Ascending aorta (tissue), 2 donors: ENCODE results near the gene NUP210. TPM values are rescaled to one million over a fixed set of nuclear protein-coding genes. Genes with fewer than 3 reads are reported as not detected.

ENCODE experiments used
- DNase-seq, 2 donors: peaks; one replicate each; pipeline ENCODE4 v3.0.0-alpha.2; 2019; ENCODE audit warnings: low spot score in 2 of 2
- H3K27ac ChIP-seq, 2 donors: fragments of 200-600 bp; sonication (generic); one replicate each; pipeline ENCODE4 v1.5.1; 2016 to 2017; ENCODE audit warnings: mild to moderate bottlenecking in 1 of 2
- H3K27me3 ChIP-seq: fragments of 200-600 bp; sonication (generic); one replicate; pipeline ENCODE4 v1.5.1; 2017
- H3K36me3 ChIP-seq, 2 donors: fragments of 200-600 bp; sonication (generic); one replicate each; pipeline ENCODE4 v1.5.1; 2016
- H3K4me1 ChIP-seq, 2 donors: fragments of 200-600 bp; sonication (generic); one replicate each; pipeline ENCODE4 v1.5.1; 2016 to 2017; ENCODE audit warnings: mild to moderate bottlenecking in 1 of 2
- H3K4me3 ChIP-seq, 2 donors: fragments of 200-600 bp; sonication (generic); one replicate each; pipeline ENCODE4 v1.5.1; 2016 to 2017; ENCODE audit warnings: mild to moderate bottlenecking in 1 of 2
- H3K9me3 ChIP-seq, 2 donors: fragments of 200-600 bp; sonication (generic); one replicate each; pipeline ENCODE4 v1.5.1; 2016
- intact Hi-C: fragments of 100-400 bp; cut with DNase I; formaldehyde crosslinking; loops from one replicate; pipeline ENCODE4 v1.15.1; 2023
- total RNA-seq: library from RNA; depleted of rRNA; stranded (reverse); fragments of >200 nt; gene quantifications from one replicate; pipeline ENCODE4 v1.1.0, GENCODE V29; 2016
- TF ChIP-seq, protein P1 (sequence below), 3 experiments: fragments of 200-600 bp in 2 of 3; fragments of 450-650 bp in 1 of 3; sonication (generic) in 2 of 3; IDR thresholded peaks; one replicate each; pipeline ENCODE4 v1.5.1; 2016 to 2019; ENCODE audit warnings: antibody characterized with exemption in 3 of 3, mild to moderate bottlenecking in 1 of 3, moderate library complexity in 1 of 3

NUP210 gene
- total RNA-seq, 1 donor from 2014 or later, result 11.0 TPM

DNA sequence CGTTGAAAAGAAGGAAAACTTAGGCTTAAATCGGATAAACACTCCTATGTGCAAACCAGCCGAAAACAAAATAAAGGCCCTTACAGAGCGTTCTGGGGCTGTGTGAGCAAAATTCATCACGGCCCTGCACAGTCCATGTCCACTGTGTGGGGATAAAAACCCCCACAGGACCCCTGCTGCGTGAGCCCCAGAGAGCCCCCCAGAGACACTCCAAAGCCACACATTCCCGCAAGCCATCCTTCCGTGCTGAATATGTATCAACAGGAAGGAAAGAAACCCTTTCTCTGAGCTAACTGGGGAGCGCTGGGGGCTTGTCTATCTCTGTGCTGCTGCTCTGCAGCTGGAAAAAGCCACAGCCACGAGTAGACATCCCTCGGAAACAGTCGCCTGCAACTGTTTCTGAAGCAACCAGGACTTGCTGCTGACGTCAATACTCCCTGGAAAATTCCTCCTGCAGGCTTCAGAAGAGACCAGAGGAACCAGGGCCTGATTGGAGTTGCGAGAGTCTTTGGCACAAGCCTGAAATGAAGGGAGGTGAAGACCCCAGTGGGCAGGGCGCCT is 72.7 kb downstream of the NUP210 start:
- DNase-seq, result no peak
- no peaks in the 10 kb centered on the region for H3K27me3 ChIP-seq
- intact Hi-C loops, result no loop called here
- no peaks in the 10 kb centered on the region for H3K9me3 ChIP-seq
- H3K4me1 ChIP-seq, result no peaks in the 10 kb centered on the region
- TF ChIP-seq, protein P1, sequence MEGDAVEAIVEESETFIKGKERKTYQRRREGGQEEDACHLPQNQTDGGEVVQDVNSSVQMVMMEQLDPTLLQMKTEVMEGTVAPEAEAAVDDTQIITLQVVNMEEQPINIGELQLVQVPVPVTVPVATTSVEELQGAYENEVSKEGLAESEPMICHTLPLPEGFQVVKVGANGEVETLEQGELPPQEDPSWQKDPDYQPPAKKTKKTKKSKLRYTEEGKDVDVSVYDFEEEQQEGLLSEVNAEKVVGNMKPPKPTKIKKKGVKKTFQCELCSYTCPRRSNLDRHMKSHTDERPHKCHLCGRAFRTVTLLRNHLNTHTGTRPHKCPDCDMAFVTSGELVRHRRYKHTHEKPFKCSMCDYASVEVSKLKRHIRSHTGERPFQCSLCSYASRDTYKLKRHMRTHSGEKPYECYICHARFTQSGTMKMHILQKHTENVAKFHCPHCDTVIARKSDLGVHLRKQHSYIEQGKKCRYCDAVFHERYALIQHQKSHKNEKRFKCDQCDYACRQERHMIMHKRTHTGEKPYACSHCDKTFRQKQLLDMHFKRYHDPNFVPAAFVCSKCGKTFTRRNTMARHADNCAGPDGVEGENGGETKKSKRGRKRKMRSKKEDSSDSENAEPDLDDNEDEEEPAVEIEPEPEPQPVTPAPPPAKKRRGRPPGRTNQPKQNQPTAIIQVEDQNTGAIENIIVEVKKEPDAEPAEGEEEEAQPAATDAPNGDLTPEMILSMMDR (IDR thresholded peaks at IDR 0.05), result no peak
- no peaks in the 10 kb centered on the region for H3K36me3 ChIP-seq
- no peak overlapping the region for H3K4me3 ChIP-seq
- H3K27ac ChIP-seq, result no peak overlapping the region

DNA sequence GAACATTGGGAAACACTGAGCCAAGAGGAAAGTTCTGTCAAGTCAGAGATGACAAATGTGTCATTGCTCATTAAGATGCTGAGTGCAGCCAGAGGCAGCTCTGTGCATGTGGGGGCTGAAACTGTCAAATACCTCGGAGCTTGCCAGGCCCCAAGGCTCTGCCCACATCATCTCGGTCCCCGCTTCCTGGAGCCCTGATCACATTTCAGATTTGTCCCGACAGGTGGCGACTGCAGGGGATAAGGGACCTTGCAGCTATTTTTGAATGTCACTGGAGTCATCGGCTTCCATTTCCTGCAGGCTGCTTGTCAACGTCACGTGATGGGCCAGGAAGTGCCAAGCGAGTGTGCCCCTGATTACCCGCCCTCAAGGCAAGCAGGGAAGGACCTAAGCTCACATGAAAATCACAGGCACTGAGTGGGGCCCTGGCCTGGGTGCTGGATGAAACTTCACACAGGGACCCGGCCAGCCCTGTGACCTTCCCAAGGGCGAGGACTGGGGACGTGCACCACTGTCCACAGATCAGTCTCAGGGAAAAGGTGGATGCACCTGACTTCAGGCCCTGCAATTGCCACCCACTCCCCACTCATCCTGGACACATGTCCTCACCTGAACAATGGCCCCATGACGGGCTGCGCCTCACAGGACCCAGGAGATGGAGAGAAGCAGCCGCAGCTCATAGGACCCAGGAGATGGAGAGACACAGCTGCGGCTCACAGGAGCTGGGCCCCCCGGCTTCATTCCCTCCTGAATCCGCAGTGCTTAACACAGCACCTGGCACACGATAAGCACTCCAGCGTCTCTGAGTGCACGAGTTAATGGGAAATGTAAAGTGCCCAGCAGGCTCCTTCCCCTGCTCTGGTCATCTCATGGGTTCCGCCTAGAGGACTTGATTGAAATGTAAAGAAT is 73.4 kb downstream of the NUP210 start:
- H3K9me3 ChIP-seq, result no peaks in the 10 kb centered on the region
- H3K27ac ChIP-seq, result no peak overlapping the region
- intact Hi-C loops, result no loop called here
- no peaks in the 10 kb centered on the region for H3K27me3 ChIP-seq
- no peak for DNase-seq
- H3K36me3 ChIP-seq, result no peaks in the 10 kb centered on the region
- H3K4me1 ChIP-seq, result no peaks in the 10 kb centered on the region
- H3K4me3 ChIP-seq, result no peak overlapping the region
- TF ChIP-seq, protein P1 (IDR thresholded peaks at IDR 0.05), result peak in 1 of 3 experiments; percentile 9

DNA sequence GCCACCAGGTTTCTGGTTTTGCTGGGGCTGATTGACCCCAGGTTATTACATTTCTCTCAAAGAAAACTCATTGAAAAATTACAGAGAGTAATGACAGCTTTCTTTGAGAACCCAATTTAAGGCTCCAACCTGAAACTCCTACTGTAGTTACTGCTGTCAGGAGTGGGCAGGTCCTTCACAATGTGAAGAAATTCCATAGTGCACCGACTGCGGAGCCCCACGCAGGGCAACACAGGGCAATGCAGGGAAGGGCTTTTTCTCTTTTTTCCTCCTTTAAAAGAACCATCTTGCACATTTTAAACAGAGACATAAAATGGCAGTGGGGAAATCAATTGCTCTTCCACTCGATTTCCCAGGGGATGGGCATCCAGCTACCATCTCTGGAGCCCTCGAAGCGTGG is 74.3 kb downstream of the NUP210 start:
- intact Hi-C loops, result no loop called here
- Histone ChIP-seq H3K4me3 (no peak overlapping the region), H3K36me3 (no peaks in the 10 kb centered on the region), H3K4me1 (no peaks in the 10 kb centered on the region), H3K27ac (no peak overlapping the region), H3K27me3 (no peaks in the 10 kb centered on the region), H3K9me3 (no peaks in the 10 kb centered on the region)
- TF ChIP-seq, protein P1 (IDR thresholded peaks at IDR 0.05), result no peak
- DNase-seq, result no peak

DNA sequence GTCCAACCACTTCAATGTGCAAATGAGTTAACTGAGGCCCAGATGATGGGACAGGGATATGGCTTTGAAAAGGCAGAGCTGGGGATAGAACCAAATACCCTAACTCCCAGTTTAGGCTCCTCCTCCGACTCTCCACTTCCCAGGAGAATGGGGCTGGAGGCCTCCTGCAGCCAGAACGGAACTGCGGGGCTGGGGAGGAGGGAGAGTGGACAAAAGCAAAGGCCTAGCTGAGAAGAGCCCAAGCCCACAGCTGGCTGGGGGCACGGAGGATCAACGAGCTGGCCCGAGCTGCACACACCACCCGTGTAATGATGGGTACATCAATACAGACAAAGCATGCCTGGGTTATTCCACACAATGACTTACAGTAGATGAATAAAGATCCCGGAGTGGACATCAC is 74.8 kb downstream of the NUP210 start:
- TF ChIP-seq, protein P1 (IDR thresholded peaks at IDR 0.05), result no peak
- no peaks in the 10 kb centered on the region for H3K9me3 ChIP-seq
- no peak overlapping the region for H3K4me3 ChIP-seq
- intact Hi-C loops, result no loop called here
- no peak overlapping the region for H3K27ac ChIP-seq
- no peaks in the 10 kb centered on the region for H3K27me3 ChIP-seq
- DNase-seq, result no peak
- H3K4me1 ChIP-seq, result no peaks in the 10 kb centered on the region
- no peaks in the 10 kb centered on the region for H3K36me3 ChIP-seq

DNA sequence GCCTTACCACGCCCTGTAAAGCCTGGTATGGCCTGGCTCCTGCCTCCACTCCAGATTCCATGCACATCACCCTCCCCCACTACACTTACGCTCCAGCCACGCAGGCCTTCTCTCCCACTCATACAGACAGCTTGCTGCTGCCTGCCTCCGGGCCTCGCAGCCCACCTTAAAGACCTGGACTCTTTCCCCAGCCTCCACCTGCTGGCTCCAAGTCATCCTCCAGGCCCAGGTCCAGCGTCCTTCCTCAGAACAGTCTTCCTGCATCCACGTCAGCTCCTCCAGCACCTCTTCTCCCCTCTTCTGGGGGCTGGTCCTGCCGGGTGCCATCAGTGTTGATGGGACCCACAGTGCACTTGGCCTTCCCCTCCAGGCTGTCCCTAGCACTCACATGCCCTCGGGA is 75.5 kb downstream of the NUP210 start:
- no peaks in the 10 kb centered on the region for H3K4me1 ChIP-seq
- H3K27me3 ChIP-seq, result no peaks in the 10 kb centered on the region
- H3K27ac ChIP-seq, result no peak overlapping the region
- DNase-seq, result no peak
- H3K4me3 ChIP-seq, result no peak overlapping the region
- no peaks in the 10 kb centered on the region for H3K9me3 ChIP-seq
- no peaks in the 10 kb centered on the region for H3K36me3 ChIP-seq
- TF ChIP-seq, protein P1 (IDR thresholded peaks at IDR 0.05), result no peak
- intact Hi-C loops, result no loop called here
